KMS-11 (cell line): ENCODE measurements around the gene CBL.
"Not testable (repeated sequence)": the region's sequence is repeated elsewhere in the genome, so short reads cannot be mapped to it uniquely, and the experiment has no call there.

Experiments used
- H2AFZ ChIP-seq: fragments of 200-600 bp; sonication (generic); 2 replicates; pipeline ENCODE4 v1.6.1; 2016; ENCODE audit warnings: antibody characterized with exemption, mixed run types, low read depth
- H3K27ac ChIP-seq: fragments of 200-600 bp; sonication (generic); 2 replicates; pipeline ENCODE4 v1.6.1; 2016; ENCODE audit warnings: mild to moderate bottlenecking, mixed run types
- H3K27me3 ChIP-seq: fragments of 200-600 bp; sonication (generic); 2 replicates; pipeline ENCODE4 v1.6.1; 2017; ENCODE audit warnings: mild to moderate bottlenecking, low read depth, mixed run types, moderate library complexity; ENCODE audit not compliant: insufficient read depth
- H3K36me3 ChIP-seq: fragments of 200-600 bp; sonication (generic); 2 replicates; pipeline ENCODE4 v1.6.1; 2017; ENCODE audit warnings: mild to moderate bottlenecking, mixed run types; ENCODE audit not compliant: insufficient read depth
- H3K4me1 ChIP-seq: fragments of 200-600 bp; sonication (generic); 2 replicates; pipeline ENCODE4 v1.6.1; 2016; ENCODE audit warnings: mild to moderate bottlenecking, low read depth, mixed run types; ENCODE audit not compliant: poor library complexity, severe bottlenecking
- H3K4me2 ChIP-seq: fragments of 200-600 bp; sonication (generic); 2 replicates; pipeline ENCODE4 v1.7.0; 2016; ENCODE audit warnings: mild to moderate bottlenecking, mixed run types
- H3K4me3 ChIP-seq: fragments of 200-600 bp; sonication (generic); IDR thresholded peaks from 2 replicates; pipeline ENCODE4 v1.6.1; 2017; ENCODE audit warnings: low read depth, low read length, mixed read lengths; ENCODE audit not compliant: insufficient read depth
- H3K79me2 ChIP-seq: fragments of 200-600 bp; sonication (generic); 2 replicates; pipeline ENCODE4 v1.6.1; 2016; ENCODE audit warnings: low read depth, mixed run types; ENCODE audit not compliant: insufficient read depth
- H3K9ac ChIP-seq: fragments of 200-600 bp; sonication (generic); 2 replicates; pipeline ENCODE4 v1.6.1; 2016; ENCODE audit warnings: mild to moderate bottlenecking, mixed run types
- H4K20me1 ChIP-seq: fragments of 200-600 bp; sonication (generic); 2 replicates; pipeline ENCODE4 v1.6.1; 2016; ENCODE audit warnings: mild to moderate bottlenecking, mixed run types; ENCODE audit not compliant: insufficient read depth
- TF ChIP-seq, protein P1 (sequence below): fragments of 200-600 bp; sonication (generic); conservative IDR thresholded peaks from 2 replicates; pipeline ENCODE4 v1.6.1; 2017; ENCODE audit warnings: low read depth, mild to moderate bottlenecking, antibody characterized with exemption, low read length, moderate library complexity, mixed read lengths

The CBL gene

DNA sequence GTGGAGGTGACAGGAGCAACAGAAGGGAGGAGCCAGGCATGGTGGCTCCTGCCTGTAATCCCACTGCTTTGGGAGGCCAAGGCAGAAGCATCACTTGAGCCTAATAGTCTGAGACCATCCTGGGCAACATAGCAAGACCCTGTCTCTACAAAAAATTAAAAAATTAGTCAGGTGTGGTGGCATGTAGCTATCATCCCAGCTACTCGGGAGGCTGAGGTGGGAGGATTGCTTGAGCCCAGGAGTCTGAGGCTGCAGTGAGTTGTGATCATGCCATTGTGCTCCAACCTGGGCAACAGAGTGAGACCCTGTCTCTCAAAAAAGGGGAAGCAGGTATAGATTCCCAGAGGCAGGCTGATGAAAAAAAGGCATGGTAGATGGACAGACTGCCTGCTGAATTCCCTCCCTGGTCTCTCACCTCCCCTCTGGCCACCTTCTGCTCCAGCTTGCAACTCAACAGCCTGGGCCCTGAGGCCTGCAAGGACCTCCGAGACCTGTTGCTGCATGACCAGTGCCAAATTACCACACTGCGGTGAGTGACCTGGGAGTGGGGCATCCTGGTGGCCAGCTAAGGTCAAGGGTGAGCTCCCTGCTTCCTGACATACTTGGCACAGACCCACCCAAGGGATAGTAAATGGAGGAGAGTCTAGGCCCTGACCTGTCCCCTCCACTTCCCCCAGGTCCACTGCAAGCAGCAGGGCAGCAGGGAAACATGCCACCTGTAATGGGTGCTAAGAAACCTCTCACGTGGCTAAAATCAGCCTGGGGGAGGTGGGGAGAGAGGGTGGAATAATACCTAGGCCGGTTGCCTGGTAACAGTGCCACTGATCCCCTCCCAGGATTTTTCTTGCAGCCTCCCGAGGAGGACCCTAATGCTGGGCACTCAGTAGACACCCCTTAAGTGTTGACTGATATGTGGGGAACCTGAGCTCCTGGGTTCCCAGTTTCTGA, 25.1 kb upstream of the CBL start:
- H3K27ac ChIP-seq: no peak overlapping the region
- H3K4me3 ChIP-seq: no peak overlapping the region
- H3K36me3 ChIP-seq: no peaks in the 10 kb centered on the region
- H3K27me3 ChIP-seq: 0 out of 2 replicates have a peak, but pooled peaks cover 1% of the 10 kb centered on the region
- H4K20me1 ChIP-seq: no peaks in the 10 kb centered on the region
- H3K9ac ChIP-seq: no peak overlapping the region
- no peak overlapping the region for H3K4me2 ChIP-seq
- TF ChIP-seq, protein P1, sequence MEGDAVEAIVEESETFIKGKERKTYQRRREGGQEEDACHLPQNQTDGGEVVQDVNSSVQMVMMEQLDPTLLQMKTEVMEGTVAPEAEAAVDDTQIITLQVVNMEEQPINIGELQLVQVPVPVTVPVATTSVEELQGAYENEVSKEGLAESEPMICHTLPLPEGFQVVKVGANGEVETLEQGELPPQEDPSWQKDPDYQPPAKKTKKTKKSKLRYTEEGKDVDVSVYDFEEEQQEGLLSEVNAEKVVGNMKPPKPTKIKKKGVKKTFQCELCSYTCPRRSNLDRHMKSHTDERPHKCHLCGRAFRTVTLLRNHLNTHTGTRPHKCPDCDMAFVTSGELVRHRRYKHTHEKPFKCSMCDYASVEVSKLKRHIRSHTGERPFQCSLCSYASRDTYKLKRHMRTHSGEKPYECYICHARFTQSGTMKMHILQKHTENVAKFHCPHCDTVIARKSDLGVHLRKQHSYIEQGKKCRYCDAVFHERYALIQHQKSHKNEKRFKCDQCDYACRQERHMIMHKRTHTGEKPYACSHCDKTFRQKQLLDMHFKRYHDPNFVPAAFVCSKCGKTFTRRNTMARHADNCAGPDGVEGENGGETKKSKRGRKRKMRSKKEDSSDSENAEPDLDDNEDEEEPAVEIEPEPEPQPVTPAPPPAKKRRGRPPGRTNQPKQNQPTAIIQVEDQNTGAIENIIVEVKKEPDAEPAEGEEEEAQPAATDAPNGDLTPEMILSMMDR: no peak
- H2AFZ ChIP-seq: no peak overlapping the region
- no peaks in the 10 kb centered on the region for H3K79me2 ChIP-seq
- no peaks in the 10 kb centered on the region for H3K4me1 ChIP-seq

- H2AFZ ChIP-seq: no peak overlapping the region
- TF ChIP-seq, protein P1: no peak
- no peaks in the 10 kb centered on the region for H3K79me2 ChIP-seq
- H4K20me1 ChIP-seq: no peaks in the 10 kb centered on the region
- no peaks in the 10 kb centered on the region for H3K4me1 ChIP-seq
- H3K9ac ChIP-seq: no peak overlapping the region
- no peaks in the 10 kb centered on the region for H3K36me3 ChIP-seq
- peaks cover 3% of the 10 kb centered on the region; the same call in 1 of the 2 replicates for H3K27me3 ChIP-seq
- H3K4me3 ChIP-seq: no peak overlapping the region
- H3K27ac ChIP-seq: no peak overlapping the region
- no peak overlapping the region for H3K4me2 ChIP-seq
Measured at GRCh38 chr11:119181677-119182412, 24.3 kb upstream of the CBL start.

DNA sequence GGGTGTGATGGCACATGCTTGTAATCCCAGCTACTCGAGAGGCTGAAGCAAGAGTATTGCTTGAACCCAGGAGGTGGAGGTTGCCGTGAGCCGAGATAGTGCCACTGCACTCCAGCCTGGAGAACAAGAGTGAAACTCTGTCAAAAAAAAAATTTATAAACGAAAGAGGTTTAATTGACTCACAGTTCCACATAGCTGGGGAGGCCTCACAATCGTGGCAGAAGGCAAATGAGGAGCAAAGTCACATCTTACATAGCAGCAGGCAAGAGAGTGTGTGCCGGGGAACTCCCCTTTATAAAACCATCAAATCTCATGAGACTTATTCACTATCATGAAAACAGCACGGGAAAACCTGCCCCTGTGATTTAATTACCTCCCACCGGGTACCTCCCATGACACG, 21.7 kb upstream of the CBL start:
- H3K79me2 ChIP-seq, H3K9ac ChIP-seq, H3K27me3 ChIP-seq, H3K4me2 ChIP-seq, H3K36me3 ChIP-seq, H4K20me1 ChIP-seq, H3K4me3 ChIP-seq, H3K27ac ChIP-seq, H3K4me1 ChIP-seq, H2AFZ ChIP-seq: not testable (repeated sequence)

DNA sequence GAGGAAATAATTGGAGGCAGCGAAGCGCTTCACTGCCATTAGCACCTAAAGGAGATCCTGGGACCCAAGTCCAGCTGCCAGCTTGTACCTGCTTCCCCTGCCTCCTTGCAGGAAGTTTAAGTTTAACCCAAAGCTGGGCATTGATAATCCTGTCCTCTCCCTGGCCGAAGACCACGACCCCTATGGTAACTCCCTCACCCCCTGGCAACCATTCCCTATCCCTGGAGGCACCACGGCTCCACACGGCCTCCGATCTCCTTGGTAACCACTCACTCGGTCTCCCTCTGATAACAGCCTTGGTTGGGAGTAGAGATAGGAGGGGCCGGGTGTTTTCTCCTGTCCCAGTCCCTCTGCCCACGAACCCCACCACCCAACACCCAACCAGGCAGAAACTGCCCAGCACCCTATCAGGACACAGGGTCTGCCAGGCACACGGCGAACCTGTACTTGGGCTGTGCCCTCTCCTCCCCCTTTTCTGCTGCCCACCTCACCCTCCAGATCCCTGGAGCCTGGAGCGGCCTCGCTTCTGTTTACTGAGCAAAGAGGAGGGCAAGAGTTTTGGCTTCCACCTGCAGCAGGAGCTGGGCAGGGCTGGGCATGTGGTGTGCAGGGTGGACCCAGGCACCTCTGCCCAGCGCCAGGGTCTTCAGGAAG, 20.0 kb upstream of the CBL start:
- peaks cover 3% of the 10 kb centered on the region; the same call in 1 of the 2 replicates for H3K27me3 ChIP-seq
- no peak overlapping the region for H3K9ac ChIP-seq
- H3K4me2 ChIP-seq: no peak overlapping the region
- no peak overlapping the region for H3K27ac ChIP-seq
- TF ChIP-seq, protein P1: no peak
- no peaks in the 10 kb centered on the region for H3K36me3 ChIP-seq
- H3K4me1 ChIP-seq: no peaks in the 10 kb centered on the region
- no peaks in the 10 kb centered on the region for H3K79me2 ChIP-seq
- H2AFZ ChIP-seq: no peak overlapping the region
- H3K4me3 ChIP-seq: no peak overlapping the region
- no peaks in the 10 kb centered on the region for H4K20me1 ChIP-seq
